Liver (tissue), 9 donors: ENCODE measurements around the gene ATP7A. TPM values are rescaled to one million over a fixed set of nuclear protein-coding genes. Genes with fewer than 3 reads are reported as not detected.
"Not testable (repeated sequence)": the region's sequence is repeated elsewhere in the genome, so short reads cannot be mapped to it uniquely, and the experiment has no call there.

Experiments used
- DNase-seq: peaks from one replicate; pipeline ENCODE4 v3.0.0-alpha.2; 2017; ENCODE audit warnings: low spot score
- H3K27ac ChIP-seq, 2 donors: one replicate each; pipeline ENCODE4 v1.7.0; 2013; ENCODE audit warnings: inconsistent platforms in 2 of 2, low read length in 2 of 2, control low read depth in 1 of 2, low read depth in 1 of 2, mild to moderate bottlenecking in 1 of 2
- H3K27me3 ChIP-seq, 4 donors: one replicate each; pipeline versions ENCODE4 v1.6.1 to v1.7.0; 2013; ENCODE audit warnings: low read length in 3 of 4, inconsistent platforms in 1 of 4, mild to moderate bottlenecking in 1 of 4, moderate library complexity in 1 of 4; ENCODE audit not compliant: control insufficient read depth in 4 of 4, insufficient read depth in 4 of 4
- H3K36me3 ChIP-seq, 4 donors: one replicate each; pipeline versions ENCODE4 v1.6.1 to v1.7.0; 2013; ENCODE audit warnings: low read length in 3 of 4, mild to moderate bottlenecking in 3 of 4, low read depth in 1 of 4, moderate library complexity in 1 of 4; ENCODE audit not compliant: control insufficient read depth in 4 of 4, insufficient read depth in 3 of 4
- H3K4me1 ChIP-seq, 4 donors: one replicate each; pipeline versions ENCODE4 v1.6.1 to v1.7.0; 2013; ENCODE audit warnings: low read length in 3 of 4, mild to moderate bottlenecking in 3 of 4, moderate library complexity in 1 of 4; ENCODE audit not compliant: control insufficient read depth in 4 of 4, insufficient read depth in 4 of 4
- H3K4me3 ChIP-seq, 3 donors: one replicate each; pipeline versions ENCODE4 v1.6.1 to v1.7.0; 2013; ENCODE audit warnings: low read length in 3 of 3, control low read depth in 1 of 3, low read depth in 1 of 3, mild to moderate bottlenecking in 1 of 3
- H3K9ac ChIP-seq, 2 donors: one replicate each; pipeline ENCODE4 v1.7.0; 2013; ENCODE audit warnings: low read length in 2 of 2, mild to moderate bottlenecking in 2 of 2, moderate library complexity in 2 of 2, control low read depth in 1 of 2, low read depth in 1 of 2
- H3K9me3 ChIP-seq, 4 donors: one replicate each; pipeline versions ENCODE4 v1.6.1 to v1.7.0; 2013; ENCODE audit warnings: low read length in 3 of 4; ENCODE audit not compliant: control insufficient read depth in 4 of 4
- ATF3 ChIP-seq: IDR thresholded peaks from 2 replicates; pipeline ENCODE4 v1.6.1; 2016; ENCODE audit warnings: antibody characterized with exemption
- EGR1 ChIP-seq, 2 donors: IDR thresholded peaks; 2 replicates each; pipeline ENCODE4 v1.6.1; 2016 to 2018; ENCODE audit warnings: antibody characterized with exemption in 2 of 2, low read depth in 2 of 2
- FOXA1 ChIP-seq: IDR thresholded peaks from 2 replicates; pipeline ENCODE4 v1.6.1; 2016; ENCODE audit warnings: antibody characterized with exemption
- FOXA2 ChIP-seq: IDR thresholded peaks from 2 replicates; pipeline ENCODE4 v1.6.1; 2016; ENCODE audit warnings: antibody characterized with exemption
- GABPA ChIP-seq, 2 donors: IDR thresholded peaks in 1 of 2; conservative IDR thresholded peaks in 1 of 2; 2 replicates each; pipeline ENCODE4 v1.6.1; 2016; ENCODE audit warnings: antibody characterized with exemption in 2 of 2, mild to moderate bottlenecking in 1 of 2, moderate library complexity in 1 of 2
- HNF4A ChIP-seq, 2 donors: conservative IDR thresholded peaks; 2 replicates each; pipeline ENCODE4 v1.6.1; 2016; ENCODE audit warnings: antibody characterized with exemption in 2 of 2, mild to moderate bottlenecking in 2 of 2
- HNF4G ChIP-seq: IDR thresholded peaks from 2 replicates; pipeline ENCODE4 v1.6.1; 2016; ENCODE audit warnings: antibody characterized with exemption
- MAX ChIP-seq: IDR thresholded peaks from 2 replicates; pipeline ENCODE4 v1.6.1; 2016; ENCODE audit warnings: antibody characterized with exemption
- NR2F2 ChIP-seq: IDR thresholded peaks from 2 replicates; pipeline ENCODE4 v1.6.1; 2016; ENCODE audit warnings: antibody characterized with exemption
- RAD21 ChIP-seq, 2 donors: IDR thresholded peaks; 2 replicates each; pipeline ENCODE4 v1.6.1; 2016; ENCODE audit warnings: antibody characterized with exemption in 2 of 2, mild to moderate bottlenecking in 2 of 2
- RXRA ChIP-seq, 2 donors: IDR thresholded peaks; 2 replicates each; pipeline ENCODE4 v1.6.1; 2017 to 2018; ENCODE audit warnings: antibody characterized with exemption in 2 of 2, mild to moderate bottlenecking in 1 of 2
- SP1 ChIP-seq: IDR thresholded peaks from 2 replicates; pipeline ENCODE4 v1.6.1; 2018; ENCODE audit warnings: antibody characterized with exemption, mild to moderate bottlenecking
- TAF1 ChIP-seq: conservative IDR thresholded peaks from 2 replicates; pipeline ENCODE4 v1.6.1; 2016; ENCODE audit warnings: antibody characterized with exemption, mild to moderate bottlenecking
- YY1 ChIP-seq: IDR thresholded peaks from 2 replicates; pipeline ENCODE4 v1.6.1; 2016; ENCODE audit warnings: antibody characterized with exemption, mild to moderate bottlenecking
- ZBTB33 ChIP-seq: IDR thresholded peaks from 2 replicates; pipeline ENCODE4 v1.6.1; 2016; ENCODE audit warnings: antibody characterized with exemption
- WGBS: extraction: QIAGEN DNeasy Blood & Tissue Kit; methylation state at CpG from one replicate; pipeline ENCODE4 v1.1.7; 2013; 5-methylcytosine and 5-hydroxymethylcytosine counted together
- polyA plus RNA-seq, 2 donors: library from polyadenylated mRNA; stranded (reverse) in 1 of 2; unstranded in 1 of 2; fragments of 200-250 nt in 1 of 2; fragments of >200 nt in 1 of 2; fragmentation: Nextera tagmentation in 1 of 2; extraction: Ambion mirVana in 1 of 2; gene quantifications; one replicate each; pipeline versions ENCODE4 v1.2.1 to v1.2.3, GENCODE V29; 2013 to 2015
- total RNA-seq, 2 donors: library from RNA; depleted of rRNA; stranded (reverse); fragments of >200 nt; gene quantifications; one replicate each; pipeline ENCODE4 v1.2.3, GENCODE V29; 2014
- TF ChIP-seq, protein P1 (sequence below): fragments of 150-350 bp; IDR thresholded peaks from 2 replicates; pipeline ENCODE4 v1.5.1; 2017; ENCODE audit warnings: improper control_type of control experiment, low read depth, low read length; ENCODE audit not compliant: missing input control
- donor health status: healthy.
- donor health status: healthy.
- donor health status: healthy.
- donor health status: healthy.
- donor health status: healthy.

The ATP7A gene
- total and polyA plus RNA-seq, 4 donors = 0.75 to 15.3 (median 3.0) TPM

DNA sequence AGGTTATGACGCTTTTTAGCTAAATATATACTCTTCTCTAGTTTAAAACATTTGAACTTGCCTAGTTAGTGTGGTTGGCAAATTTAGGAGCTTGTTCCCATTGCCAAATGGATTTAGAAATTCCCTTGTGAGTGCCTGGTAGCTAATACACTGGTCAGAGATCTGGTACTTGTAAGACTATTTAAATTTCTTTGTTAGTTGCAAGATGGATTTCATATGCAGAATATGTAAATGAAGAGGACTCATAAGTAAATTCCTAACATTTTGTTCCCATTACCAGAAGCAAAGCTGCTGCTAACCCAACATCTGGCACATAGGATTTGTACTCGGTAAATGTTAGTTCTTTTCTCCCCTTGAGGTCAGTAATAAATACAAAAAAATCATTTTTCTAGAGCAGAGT, 137.6 kb downstream of the ATP7A start:
- H3K9ac ChIP-seq = no peak overlapping the region
- peaks cover 0 to 3% (median 0%) of the 10 kb centered on the region in 4 donors for H3K36me3 ChIP-seq
- H3K9me3 ChIP-seq = no peaks in the 10 kb centered on the region
- 96% methylated on average over 2 of the region's 2 CpGs for WGBS
- H3K27ac ChIP-seq = no peak overlapping the region
- no peak overlapping the region for H3K4me3 ChIP-seq
- H3K4me1 ChIP-seq = no peaks in the 10 kb centered on the region
- no peak for DNase-seq
- no peaks in the 10 kb centered on the region for H3K27me3 ChIP-seq
- TF ChIP-seq EGR1 (IDR thresholded peaks at IDR 0.05; ENCODE audit: low read depth in 2 of 2) = no peak
- TF ChIP-seq, protein P1, sequence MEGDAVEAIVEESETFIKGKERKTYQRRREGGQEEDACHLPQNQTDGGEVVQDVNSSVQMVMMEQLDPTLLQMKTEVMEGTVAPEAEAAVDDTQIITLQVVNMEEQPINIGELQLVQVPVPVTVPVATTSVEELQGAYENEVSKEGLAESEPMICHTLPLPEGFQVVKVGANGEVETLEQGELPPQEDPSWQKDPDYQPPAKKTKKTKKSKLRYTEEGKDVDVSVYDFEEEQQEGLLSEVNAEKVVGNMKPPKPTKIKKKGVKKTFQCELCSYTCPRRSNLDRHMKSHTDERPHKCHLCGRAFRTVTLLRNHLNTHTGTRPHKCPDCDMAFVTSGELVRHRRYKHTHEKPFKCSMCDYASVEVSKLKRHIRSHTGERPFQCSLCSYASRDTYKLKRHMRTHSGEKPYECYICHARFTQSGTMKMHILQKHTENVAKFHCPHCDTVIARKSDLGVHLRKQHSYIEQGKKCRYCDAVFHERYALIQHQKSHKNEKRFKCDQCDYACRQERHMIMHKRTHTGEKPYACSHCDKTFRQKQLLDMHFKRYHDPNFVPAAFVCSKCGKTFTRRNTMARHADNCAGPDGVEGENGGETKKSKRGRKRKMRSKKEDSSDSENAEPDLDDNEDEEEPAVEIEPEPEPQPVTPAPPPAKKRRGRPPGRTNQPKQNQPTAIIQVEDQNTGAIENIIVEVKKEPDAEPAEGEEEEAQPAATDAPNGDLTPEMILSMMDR = no peak
- TF ChIP-seq HNF4A (conservative IDR thresholded peaks at IDR 0.05) = no peak
- no peak for TF ChIP-seq YY1

DNA sequence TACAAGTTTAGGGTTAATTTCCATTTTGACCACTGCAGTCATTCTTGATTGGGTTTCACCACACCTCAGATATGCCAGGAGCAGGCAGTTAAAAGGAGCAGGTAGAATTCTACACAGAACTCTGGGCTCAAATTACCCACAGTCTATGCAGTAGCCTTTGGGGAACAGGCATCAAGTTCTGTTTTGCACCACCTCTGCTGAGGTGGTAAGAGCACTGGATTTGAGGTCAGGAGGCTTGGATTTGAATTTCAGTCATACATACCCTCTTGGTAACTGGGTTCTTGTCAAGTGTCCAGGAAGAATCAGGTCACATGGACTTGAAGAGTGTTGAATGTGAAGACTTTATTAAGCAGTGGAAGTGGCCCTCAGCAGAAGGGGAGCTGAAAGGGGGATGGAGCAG, 153.2 kb downstream of the ATP7A start:
- H3K9ac ChIP-seq = no peak overlapping the region
- no peaks in the 10 kb centered on the region for H3K36me3 ChIP-seq
- no peak overlapping the region for H3K27ac ChIP-seq
- no peak for DNase-seq
- TF ChIP-seq FOXA1 (no peak), YY1 (no peak), EGR1 (IDR thresholded peaks at IDR 0.05; ENCODE audit: low read depth in 2 of 2) (no peak), RXRA (IDR thresholded peaks at IDR 0.05) (no peak), RAD21 (IDR thresholded peaks at IDR 0.05) (no peak), TAF1 (no peak), SP1 (no peak)
- no peaks in the 10 kb centered on the region for H3K4me1 ChIP-seq
- H3K4me3 ChIP-seq = no peak overlapping the region
- H3K27me3 ChIP-seq = no peaks in the 10 kb centered on the region
- no peaks in the 10 kb centered on the region for H3K9me3 ChIP-seq

GRCh38 chrX:78064152-78064551, 153.7 kb downstream of the ATP7A start:
- no peaks in the 10 kb centered on the region for H3K36me3 ChIP-seq
- DNase-seq = no peak
- H3K4me1 ChIP-seq = no peaks in the 10 kb centered on the region
- H3K27ac ChIP-seq = no peak overlapping the region
- H3K27me3 ChIP-seq = no peaks in the 10 kb centered on the region
- H3K9me3 ChIP-seq = no peaks in the 10 kb centered on the region
- no peak overlapping the region for H3K4me3 ChIP-seq
- WGBS = 88% methylated on average over 4 of the region's 4 CpGs
- H3K9ac ChIP-seq = no peak overlapping the region
- TF ChIP-seq, protein P1 = no peak
- TF ChIP-seq TAF1 = no peak
- TF ChIP-seq ZBTB33 = no peak
- no peak for TF ChIP-seq SP1
- no peak for TF ChIP-seq FOXA1
- TF ChIP-seq NR2F2 = no peak
- TF ChIP-seq RXRA (IDR thresholded peaks at IDR 0.05) = no peak
- no peak for TF ChIP-seq FOXA2
- no peak for TF ChIP-seq GABPA (IDR thresholded peaks at IDR 0.05 in 1 of 2, conservative IDR thresholded peaks at IDR 0.05 in 1 of 2)
- no peak for TF ChIP-seq HNF4G
- TF ChIP-seq RAD21 (IDR thresholded peaks at IDR 0.05) = no peak
- TF ChIP-seq MAX = no peak
- TF ChIP-seq ATF3 = no peak
- no peak for TF ChIP-seq YY1
- no peak for TF ChIP-seq EGR1 (IDR thresholded peaks at IDR 0.05; ENCODE audit: low read depth in 2 of 2)

DNA sequence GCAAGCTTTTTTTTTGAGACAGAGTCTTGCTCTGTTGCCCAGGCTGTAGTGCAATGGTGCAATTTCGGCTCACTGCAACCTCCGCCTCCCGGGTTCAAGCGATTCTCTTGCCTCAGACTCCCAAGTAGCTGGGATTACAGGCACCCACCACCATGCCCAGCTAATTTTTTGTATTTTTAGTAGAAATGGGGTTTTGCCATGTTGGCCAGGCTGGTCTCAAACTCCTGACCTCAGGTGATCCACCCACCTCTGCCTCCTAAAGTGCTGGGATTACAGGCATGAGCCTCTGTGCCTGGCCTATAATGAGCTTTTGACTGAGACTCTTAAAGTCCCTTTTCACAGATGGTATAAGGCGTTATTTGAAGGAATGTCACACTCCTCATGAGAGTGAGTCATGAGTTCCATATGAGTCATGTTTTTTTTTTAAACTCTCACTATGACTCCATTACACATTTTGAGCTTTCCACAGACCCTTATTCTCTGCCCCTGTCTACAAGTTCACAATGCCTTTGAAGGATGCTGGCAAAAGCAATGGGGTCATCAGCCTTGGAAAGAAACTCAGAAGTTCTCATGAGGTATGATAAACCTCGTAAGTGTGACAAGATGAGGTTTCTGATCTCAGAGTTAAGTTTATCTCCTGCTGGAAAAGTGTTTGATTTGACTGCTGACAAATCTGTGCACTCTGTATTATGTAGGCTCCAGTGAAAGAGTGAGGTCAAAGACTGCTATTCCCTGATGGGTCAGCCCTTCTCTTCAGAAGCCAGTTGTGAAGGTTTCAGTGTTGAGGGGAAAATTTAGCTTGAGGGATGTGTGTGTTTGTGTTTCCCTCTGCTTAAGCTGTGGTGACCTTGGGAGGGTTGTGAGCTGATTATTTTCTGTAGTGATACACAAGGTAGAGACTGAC, 154.5 kb downstream of the ATP7A start:
- not testable (repeated sequence) for H3K9me3 ChIP-seq, H3K36me3 ChIP-seq, H3K27ac ChIP-seq, H3K9ac ChIP-seq, H3K4me1 ChIP-seq, DNase-seq, H3K4me3 ChIP-seq, H3K27me3 ChIP-seq
- 92% methylated on average over 6 of the region's 6 CpGs for WGBS
